Uterus (tissue), 4 donors: ENCODE data around the gene RRBP1. TPM values are rescaled to one million over a fixed set of nuclear protein-coding genes. Genes with fewer than 3 reads are reported as not detected.
A peak's percentile ranks its signal among the peaks of the same experiment; 100 is the strongest.

ENCODE experiments used
- DNase-seq, 2 donors: peaks; one replicate each; pipeline ENCODE4 v3.0.0-alpha.2; 2019 to 2020
- H3K27ac ChIP-seq, 2 donors: fragments of 200-600 bp; sonication (generic); 1 replicate in 1 of 2; 2 replicates in 1 of 2; pipeline ENCODE4 v1.5.1; 2016 to 2018
- H3K27me3 ChIP-seq, 2 donors: fragments of 200-600 bp; sonication (generic); one replicate each; pipeline ENCODE4 v1.5.1; 2018 to 2019; ENCODE audit warnings: control low read depth in 1 of 2
- H3K36me3 ChIP-seq, 2 donors: fragments of 200-600 bp; sonication (generic); one replicate each; pipeline ENCODE4 v1.5.1; 2019; ENCODE audit warnings: control low read depth in 1 of 2
- H3K4me1 ChIP-seq, 2 donors: fragments of 200-600 bp; sonication (generic); one replicate each; pipeline ENCODE4 v1.5.1; 2018 to 2019; ENCODE audit warnings: control low read depth in 1 of 2
- H3K4me3 ChIP-seq, 2 donors: fragments of 200-600 bp; sonication (generic); 1 replicate in 1 of 2; 2 replicates in 1 of 2; pipeline ENCODE4 v1.5.1; 2018 to 2019; ENCODE audit warnings: mild to moderate bottlenecking in 1 of 2
- H3K9me3 ChIP-seq, 2 donors: fragments of 200-600 bp; sonication (generic); one replicate each; pipeline ENCODE4 v1.5.1; 2019; ENCODE audit warnings: control low read depth in 1 of 2
- POLR2A ChIP-seq, 2 donors: fragments of 450-650 bp; IDR thresholded peaks; one replicate each; pipeline ENCODE4 v1.6.1; 2016; ENCODE audit warnings: antibody characterized with exemption in 2 of 2, mild to moderate bottlenecking in 1 of 2, moderate library complexity in 1 of 2
- intact Hi-C: fragments of 100-400 bp; cut with DNase I; formaldehyde crosslinking; loops from one replicate; pipeline ENCODE4 v1.15.1; 2023; ENCODE audit warnings: low total_unique reads
- total RNA-seq, 4 donors: library from RNA; depleted of rRNA in 3 of 4; stranded (reverse); fragments of >200 nt in 3 of 4; gene quantifications; one replicate each; pipeline versions ENCODE4 v1.1.0 to v1.2.4, GENCODE V29; 2014 to 2023
- TF ChIP-seq, protein P1 (sequence below), 4 experiments: fragments of 200-600 bp in 2 of 4; fragments of 450-650 bp in 2 of 4; sonication (generic) in 2 of 4; IDR thresholded peaks; one replicate each; pipeline ENCODE4 v1.5.1; 2016 to 2019; ENCODE audit warnings: antibody characterized with exemption in 4 of 4, mild to moderate bottlenecking in 2 of 4, moderate library complexity in 1 of 4
- donor health status: DM: yes; HTN: yes; CAD: no.

The RRBP1 gene
- total RNA-seq, 4 donors from 2014 or later: 13.2 to 172 (median 96.9) TPM

DNA sequence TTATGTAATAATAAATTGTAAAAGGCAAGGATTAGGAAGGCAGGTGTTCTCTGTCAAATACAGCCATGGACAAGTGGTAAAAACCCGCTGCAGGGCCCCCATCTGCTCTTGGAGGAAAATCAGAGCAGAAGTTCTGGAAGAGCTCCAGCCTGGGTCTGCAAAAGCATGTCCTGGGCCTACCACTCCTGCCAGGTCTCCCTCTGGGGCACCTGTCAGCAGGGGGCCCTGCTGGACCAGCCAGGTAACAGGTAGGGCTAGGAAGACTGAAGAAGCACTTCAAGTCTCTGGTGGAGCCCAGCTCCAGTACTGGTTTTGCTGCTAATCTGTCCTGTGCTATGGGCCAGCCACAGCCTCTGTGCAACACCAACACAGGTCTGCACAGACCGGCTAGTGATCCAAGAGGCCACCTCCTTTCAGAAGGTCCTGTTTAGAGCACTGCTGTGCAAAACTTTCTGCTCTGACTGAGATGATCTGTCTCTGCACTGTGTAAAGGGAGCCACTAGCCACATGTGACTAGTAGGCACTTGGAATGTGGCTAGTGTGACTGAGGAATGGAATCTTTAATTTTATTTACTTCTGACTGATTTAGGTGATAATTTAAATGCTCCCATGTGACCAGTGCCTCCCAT, 30.2 kb downstream of the RRBP1 start:
- Histone ChIP-seq H3K36me3 (no peaks in the 10 kb centered on the region), H3K9me3 (no peaks in the 10 kb centered on the region), H3K4me3 (no peak overlapping the region), H3K4me1 (peaks cover 8 to 26% of the 10 kb centered on the region in 2 donors), H3K27me3 (no peaks in the 10 kb centered on the region), H3K27ac (peak overlapping the region in 1 of 2 donors; percentile 15)
- intact Hi-C loops: no loop called here
- DNase-seq: peak; percentile 13 to 16
- TF ChIP-seq POLR2A (IDR thresholded peaks at IDR 0.05): no peak
- TF ChIP-seq, protein P1, sequence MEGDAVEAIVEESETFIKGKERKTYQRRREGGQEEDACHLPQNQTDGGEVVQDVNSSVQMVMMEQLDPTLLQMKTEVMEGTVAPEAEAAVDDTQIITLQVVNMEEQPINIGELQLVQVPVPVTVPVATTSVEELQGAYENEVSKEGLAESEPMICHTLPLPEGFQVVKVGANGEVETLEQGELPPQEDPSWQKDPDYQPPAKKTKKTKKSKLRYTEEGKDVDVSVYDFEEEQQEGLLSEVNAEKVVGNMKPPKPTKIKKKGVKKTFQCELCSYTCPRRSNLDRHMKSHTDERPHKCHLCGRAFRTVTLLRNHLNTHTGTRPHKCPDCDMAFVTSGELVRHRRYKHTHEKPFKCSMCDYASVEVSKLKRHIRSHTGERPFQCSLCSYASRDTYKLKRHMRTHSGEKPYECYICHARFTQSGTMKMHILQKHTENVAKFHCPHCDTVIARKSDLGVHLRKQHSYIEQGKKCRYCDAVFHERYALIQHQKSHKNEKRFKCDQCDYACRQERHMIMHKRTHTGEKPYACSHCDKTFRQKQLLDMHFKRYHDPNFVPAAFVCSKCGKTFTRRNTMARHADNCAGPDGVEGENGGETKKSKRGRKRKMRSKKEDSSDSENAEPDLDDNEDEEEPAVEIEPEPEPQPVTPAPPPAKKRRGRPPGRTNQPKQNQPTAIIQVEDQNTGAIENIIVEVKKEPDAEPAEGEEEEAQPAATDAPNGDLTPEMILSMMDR (IDR thresholded peaks at IDR 0.05): no peak

DNA sequence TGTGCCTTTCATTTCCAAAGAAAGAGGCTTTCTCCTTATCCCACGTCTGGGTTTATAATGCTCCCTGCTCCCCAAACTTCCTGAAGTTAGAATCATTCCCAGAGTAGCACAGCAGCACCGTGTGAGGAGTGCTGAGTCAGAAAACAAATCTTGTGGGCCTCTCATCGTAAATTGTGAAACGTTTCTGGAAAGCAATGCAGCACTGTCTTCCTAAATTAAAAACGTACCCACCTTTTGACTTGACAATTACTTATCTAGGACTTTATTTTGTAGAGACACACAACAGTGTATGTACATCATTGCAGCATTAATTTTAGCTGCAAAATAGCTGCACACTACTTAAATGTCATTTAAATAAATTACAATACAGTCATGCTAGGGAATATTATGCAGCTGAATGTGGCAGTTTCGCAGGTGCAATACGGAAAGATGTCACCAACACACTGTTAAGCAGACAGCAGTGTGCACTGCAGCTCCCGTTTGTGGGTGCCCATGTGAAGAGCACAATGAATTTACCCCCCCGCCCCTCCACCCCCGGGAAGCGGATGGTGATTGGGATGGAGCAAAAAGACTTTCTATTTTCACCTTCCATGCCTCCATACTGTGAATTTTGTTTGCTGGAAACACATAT, 30.8 kb downstream of the RRBP1 start:
- DNase-seq: peak; percentile 13 to 25
- no peaks in the 10 kb centered on the region for H3K9me3 ChIP-seq
- H3K27ac ChIP-seq: peak overlapping the region; percentile 33 to 41
- no peak overlapping the region for H3K4me3 ChIP-seq
- intact Hi-C loops: no loop called here
- TF ChIP-seq, protein P1 (IDR thresholded peaks at IDR 0.05): no peak
- no peak for TF ChIP-seq POLR2A (IDR thresholded peaks at IDR 0.05)
- no peaks in the 10 kb centered on the region for H3K27me3 ChIP-seq
- H3K36me3 ChIP-seq: no peaks in the 10 kb centered on the region
- peaks cover 8 to 30% of the 10 kb centered on the region in 2 donors for H3K4me1 ChIP-seq

DNA sequence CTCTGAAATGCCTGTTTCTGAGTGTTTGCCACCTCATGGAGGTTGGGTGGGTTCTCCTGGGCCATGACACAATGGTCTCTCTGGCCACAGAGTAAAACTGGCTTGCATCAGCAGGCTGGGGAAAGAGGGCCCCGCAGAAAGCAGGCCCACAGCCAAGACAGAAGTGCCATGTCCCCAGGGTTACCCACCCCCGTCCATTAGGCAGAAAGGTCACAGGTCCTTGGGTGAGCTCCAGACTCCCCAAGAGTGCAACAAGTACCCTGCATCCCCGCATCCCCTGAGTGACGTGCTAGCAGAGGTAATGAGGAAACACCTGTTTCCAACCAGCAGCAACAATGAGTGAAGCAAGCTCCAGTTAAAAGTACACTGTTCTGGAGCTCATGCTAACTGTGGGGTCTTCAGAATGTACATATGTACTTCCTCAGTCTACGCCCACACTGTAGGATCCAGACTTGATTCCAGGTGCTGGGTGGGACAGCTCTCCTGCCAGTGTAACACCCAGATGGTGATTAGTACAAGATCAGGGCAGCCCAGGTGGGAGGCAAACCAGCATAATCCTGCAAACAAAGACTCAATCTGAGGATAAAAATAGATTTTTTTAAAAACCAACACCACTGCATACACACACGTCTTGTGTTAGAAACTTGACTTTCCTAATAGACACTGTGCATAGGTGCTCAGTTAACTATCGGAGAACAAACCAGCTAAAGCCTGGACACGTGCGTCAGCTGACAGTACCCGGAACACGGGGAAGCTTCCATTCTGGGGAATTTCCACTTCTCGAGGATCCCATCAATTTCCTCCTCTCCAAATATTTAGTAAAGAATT, 31.5 kb downstream of the RRBP1 start:
- no peaks in the 10 kb centered on the region for H3K27me3 ChIP-seq
- peak; percentile 22 to 31 for DNase-seq
- peaks cover 8 to 30% of the 10 kb centered on the region in 2 donors for H3K4me1 ChIP-seq
- H3K4me3 ChIP-seq: no peak overlapping the region
- H3K9me3 ChIP-seq: no peaks in the 10 kb centered on the region
- peak overlapping the region; percentile 33 to 41 for H3K27ac ChIP-seq
- H3K36me3 ChIP-seq: no peaks in the 10 kb centered on the region
- intact Hi-C loops: no loop called here
- TF ChIP-seq, protein P1 (IDR thresholded peaks at IDR 0.05): no peak
- no peak for TF ChIP-seq POLR2A (IDR thresholded peaks at IDR 0.05)

DNA sequence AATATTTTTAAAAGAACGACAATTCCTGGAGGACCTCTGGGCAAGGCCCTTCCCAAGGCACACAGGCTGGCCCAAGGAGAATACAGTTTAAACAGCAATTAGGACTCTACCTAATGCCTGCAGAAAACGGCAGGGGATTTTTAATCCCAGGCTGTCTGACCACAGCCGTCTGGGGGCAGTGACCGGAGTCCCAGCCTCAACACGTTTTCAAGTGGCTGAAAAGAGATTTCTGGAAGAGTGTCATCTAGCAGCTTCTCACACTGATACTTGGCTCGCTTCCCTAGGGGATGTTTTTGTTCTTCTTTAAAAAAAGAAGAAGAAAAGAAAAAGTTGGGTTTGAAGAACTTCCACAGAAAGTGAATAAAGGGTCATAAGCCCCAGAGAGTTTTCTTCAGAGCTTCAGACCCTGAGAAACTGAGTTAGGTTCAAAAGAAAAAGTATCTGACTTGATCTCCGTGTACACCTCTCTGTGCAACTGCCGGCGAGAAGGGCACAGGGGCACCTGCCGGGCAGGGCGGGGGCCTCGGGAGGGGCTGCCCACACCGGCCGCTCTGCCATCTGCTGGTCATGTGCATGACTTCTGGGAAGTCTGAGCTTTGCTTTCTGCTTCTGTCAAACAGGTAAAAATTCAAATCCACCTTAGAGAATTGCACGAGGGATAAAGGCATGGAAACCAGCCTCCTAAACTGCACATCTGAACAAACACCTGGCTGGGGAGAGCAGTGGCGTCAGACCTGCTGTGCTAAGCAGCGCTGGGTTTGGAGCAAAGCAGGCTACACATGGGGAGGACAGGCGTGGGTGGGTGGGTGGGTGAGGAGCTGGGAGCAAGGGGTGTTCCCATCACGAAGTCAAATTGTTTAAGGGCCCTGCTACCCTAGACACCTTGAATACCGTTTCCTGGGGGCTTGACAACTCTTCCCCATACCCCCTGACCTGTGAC, 33.0 kb downstream of the RRBP1 start:
- H3K36me3 ChIP-seq: no peaks in the 10 kb centered on the region
- H3K9me3 ChIP-seq: no peaks in the 10 kb centered on the region
- no peaks in the 10 kb centered on the region for H3K27me3 ChIP-seq
- no peak for TF ChIP-seq POLR2A (IDR thresholded peaks at IDR 0.05)
- TF ChIP-seq, protein P1 (IDR thresholded peaks at IDR 0.05): peak in 2 of 4 experiments; percentile 21 to 25
- peak overlapping the region; percentile 2 to 10 for H3K27ac ChIP-seq
- peaks cover 8 to 30% of the 10 kb centered on the region in 2 donors for H3K4me1 ChIP-seq
- DNase-seq: peak; percentile 10 to 14
- intact Hi-C loops: no loop called here
- H3K4me3 ChIP-seq: no peak overlapping the region
